Sigmoid colon (tissue), 7 donors: ENCODE results near the gene SBF2. TPM values are rescaled to one million over a fixed set of nuclear protein-coding genes. Genes with fewer than 3 reads are reported as not detected.
"Not testable (repeated sequence)": the region's sequence is repeated elsewhere in the genome, so short reads cannot be mapped to it uniquely, and the experiment has no call there.

Experiments
- DNase-seq: peaks from one replicate; pipeline ENCODE4 v3.0.0-alpha.2; 2019
- H3K27ac ChIP-seq, 4 donors: fragments of 200-600 bp; sonication (generic); one replicate each; pipeline ENCODE4 v1.5.1; 2016 to 2019; ENCODE audit warnings: mild to moderate bottlenecking in 1 of 4
- H3K27me3 ChIP-seq, 3 donors: fragments of 200-600 bp; sonication (generic); one replicate each; pipeline ENCODE4 v1.5.1; 2019; ENCODE audit warnings: mild to moderate bottlenecking in 1 of 3
- H3K36me3 ChIP-seq, 4 donors: fragments of 200-600 bp; sonication (generic); one replicate each; pipeline ENCODE4 v1.5.1; 2016 to 2019
- H3K4me1 ChIP-seq, 4 donors: fragments of 200-600 bp; sonication (generic); one replicate each; pipeline ENCODE4 v1.5.1; 2017 to 2019
- H3K4me3 ChIP-seq, 4 donors: fragments of 200-600 bp; sonication (generic); one replicate each; pipeline ENCODE4 v1.5.1; 2017 to 2019; ENCODE audit warnings: mild to moderate bottlenecking in 2 of 4, moderate library complexity in 1 of 4
- H3K9me3 ChIP-seq, 4 donors: fragments of 200-600 bp in 3 of 4; sonication (generic) in 3 of 4; one replicate each; pipeline versions ENCODE4 v1.5.1 to v1.6.1; 2013 to 2019
- CTCF ChIP-seq, 4 experiments: fragments of 450-650 bp in 3 of 4; fragments of 200-600 bp in 1 of 4; IDR thresholded peaks; one replicate each; pipeline ENCODE4 v1.5.1; 2016 to 2019; ENCODE audit warnings: antibody characterized with exemption in 4 of 4, mild to moderate bottlenecking in 3 of 4, moderate library complexity in 2 of 4
- EP300 ChIP-seq, 4 donors: sonication (generic); formaldehyde crosslinking; IDR thresholded peaks; one replicate each; pipeline ENCODE4 v1.6.1; 2017; ENCODE audit warnings: antibody characterized with exemption in 4 of 4
- POLR2A ChIP-seq, 2 donors: fragments of 450-650 bp; IDR thresholded peaks; one replicate each; pipeline ENCODE4 v1.6.1; 2016; ENCODE audit warnings: antibody characterized with exemption in 2 of 2, mild to moderate bottlenecking in 2 of 2, moderate library complexity in 2 of 2
- POLR2AphosphoS5 ChIP-seq, 4 donors: sonication (generic); formaldehyde crosslinking; IDR thresholded peaks; one replicate each; pipeline ENCODE4 v1.6.1; 2017; ENCODE audit warnings: antibody characterized with exemption in 4 of 4
- WGBS, 2 donors: extraction: QIAGEN DNeasy Blood & Tissue Kit; methylation state at CpG; one replicate each; pipeline ENCODE4 v1.1.7; 2013; 5-methylcytosine and 5-hydroxymethylcytosine counted together
- intact Hi-C: fragments of 100-400 bp; cut with DNase I; formaldehyde crosslinking; loops from one replicate; pipeline ENCODE4 v1.15.1; 2023
- polyA plus RNA-seq, 3 donors: library from polyadenylated mRNA; stranded (reverse); fragments of 200-250 nt; gene quantifications; one replicate each; pipeline ENCODE4 v1.2.3, GENCODE V29; 2013
- total RNA-seq, 4 donors: library from RNA; depleted of rRNA; stranded (reverse); fragments of >200 nt; gene quantifications; one replicate each; pipeline ENCODE4 v1.1.0, GENCODE V29; 2016
- donor health status: healthy with polysubstance abuse.
- donor health status: Bipolar disorder and iron deficiency.
- donor health status: healthy.

The SBF2 gene
- total and polyA plus RNA-seq, 7 donors = 9.5 to 67.5 (median 47.1) TPM

- H3K27ac ChIP-seq = peak overlapping the region in 3 of 4 donors; percentile 46 to 63 (median 60)
- no peaks in the 10 kb centered on the region for H3K27me3 ChIP-seq
- no peak for DNase-seq
- H3K36me3 ChIP-seq = peaks cover 0 to 37% (median 6%) of the 10 kb centered on the region in 4 donors
- peaks cover 0 to 25% (median 9%) of the 10 kb centered on the region in 4 donors for H3K4me1 ChIP-seq
- H3K4me3 ChIP-seq = no peak overlapping the region
- intact Hi-C loops = no loop called here
- no peaks in the 10 kb centered on the region for H3K9me3 ChIP-seq
- 33 to 68% methylated on average over 1 of the region's 1 CpG for WGBS, 2 donors
- TF ChIP-seq EP300 (IDR thresholded peaks at IDR 0.05) (no peak), CTCF (IDR thresholded peaks at IDR 0.05) (no peak), POLR2AphosphoS5 (IDR thresholded peaks at IDR 0.05) (no peak), POLR2A (IDR thresholded peaks at IDR 0.05) (no peak)
Observed at GRCh38 chr11:9747229-9747628, 546.8 kb downstream of the SBF2 start.

GRCh38 chr11:9745411-9746211 lies 548.4 kb downstream of the SBF2 start:
- Histone ChIP-seq H3K36me3 (peaks cover 0 to 38% (median 8%) of the 10 kb centered on the region in 4 donors), H3K9me3 (no peaks in the 10 kb centered on the region), H3K4me3 (no peak overlapping the region), H3K4me1 (peaks cover 0 to 25% (median 9%) of the 10 kb centered on the region in 4 donors), H3K27me3 (no peaks in the 10 kb centered on the region), H3K27ac (no peak overlapping the region)
- TF ChIP-seq EP300 (IDR thresholded peaks at IDR 0.05) = no peak
- TF ChIP-seq CTCF (IDR thresholded peaks at IDR 0.05) = no peak
- no peak for TF ChIP-seq POLR2A (IDR thresholded peaks at IDR 0.05)
- no peak for TF ChIP-seq POLR2AphosphoS5 (IDR thresholded peaks at IDR 0.05)
- 65 to 80% methylated on average over 7 of the region's 7 CpGs for WGBS, 2 donors
- intact Hi-C loops = no loop called here
- DNase-seq = no peak

GRCh38 chr11:9743512-9743911 lies 550.5 kb downstream of the SBF2 start:
- WGBS, 2 donors = 91 to 95% methylated on average over 3 of the region's 3 CpGs
- DNase-seq, intact Hi-C loops, H3K9me3 ChIP-seq, H3K27me3 ChIP-seq, H3K27ac ChIP-seq, H3K4me3 ChIP-seq: not testable (repeated sequence)
- Histone ChIP-seq H3K36me3 (peaks cover 6 to 38% (median 10%) of the 10 kb centered on the region in 4 donors), H3K4me1 (peaks cover 0 to 22% (median 8%) of the 10 kb centered on the region in 4 donors)

- intact Hi-C loops = no loop called here
- Histone ChIP-seq H3K4me1 (no peaks in the 10 kb centered on the region), H3K27ac (no peak overlapping the region), H3K27me3 (no peaks in the 10 kb centered on the region), H3K9me3 (no peaks in the 10 kb centered on the region), H3K4me3 (no peak overlapping the region), H3K36me3 (peaks cover 6 to 52% (median 15%) of the 10 kb centered on the region in 4 donors)
- no peak for TF ChIP-seq CTCF (IDR thresholded peaks at IDR 0.05)
- no peak for TF ChIP-seq POLR2AphosphoS5 (IDR thresholded peaks at IDR 0.05)
- no peak for TF ChIP-seq POLR2A (IDR thresholded peaks at IDR 0.05)
- TF ChIP-seq EP300 (IDR thresholded peaks at IDR 0.05) = no peak
- DNase-seq = no peak
- WGBS, 2 donors = 92 to 94% methylated on average over 6 of the region's 6 CpGs
Observed at GRCh38 chr11:9741260-9741659, 552.8 kb downstream of the SBF2 start.

GRCh38 chr11:9740202-9740883 lies 553.7 kb downstream of the SBF2 start:
- TF ChIP-seq POLR2AphosphoS5 (IDR thresholded peaks at IDR 0.05) (no peak), EP300 (IDR thresholded peaks at IDR 0.05) (no peak), CTCF (IDR thresholded peaks at IDR 0.05) (no peak), POLR2A (IDR thresholded peaks at IDR 0.05) (no peak)
- Histone ChIP-seq H3K27ac (peak overlapping the region in 1 of 4 donors; percentile 26), H3K4me3 (no peak overlapping the region), H3K4me1 (no peaks in the 10 kb centered on the region), H3K27me3 (no peaks in the 10 kb centered on the region), H3K9me3 (no peaks in the 10 kb centered on the region), H3K36me3 (peaks cover 6 to 57% (median 15%) of the 10 kb centered on the region in 4 donors)
- intact Hi-C loops = no loop called here
- no peak for DNase-seq
- 36 to 69% methylated on average over 12 of the region's 12 CpGs for WGBS, 2 donors
